ENCODE data around the gene INF2.

DNA sequence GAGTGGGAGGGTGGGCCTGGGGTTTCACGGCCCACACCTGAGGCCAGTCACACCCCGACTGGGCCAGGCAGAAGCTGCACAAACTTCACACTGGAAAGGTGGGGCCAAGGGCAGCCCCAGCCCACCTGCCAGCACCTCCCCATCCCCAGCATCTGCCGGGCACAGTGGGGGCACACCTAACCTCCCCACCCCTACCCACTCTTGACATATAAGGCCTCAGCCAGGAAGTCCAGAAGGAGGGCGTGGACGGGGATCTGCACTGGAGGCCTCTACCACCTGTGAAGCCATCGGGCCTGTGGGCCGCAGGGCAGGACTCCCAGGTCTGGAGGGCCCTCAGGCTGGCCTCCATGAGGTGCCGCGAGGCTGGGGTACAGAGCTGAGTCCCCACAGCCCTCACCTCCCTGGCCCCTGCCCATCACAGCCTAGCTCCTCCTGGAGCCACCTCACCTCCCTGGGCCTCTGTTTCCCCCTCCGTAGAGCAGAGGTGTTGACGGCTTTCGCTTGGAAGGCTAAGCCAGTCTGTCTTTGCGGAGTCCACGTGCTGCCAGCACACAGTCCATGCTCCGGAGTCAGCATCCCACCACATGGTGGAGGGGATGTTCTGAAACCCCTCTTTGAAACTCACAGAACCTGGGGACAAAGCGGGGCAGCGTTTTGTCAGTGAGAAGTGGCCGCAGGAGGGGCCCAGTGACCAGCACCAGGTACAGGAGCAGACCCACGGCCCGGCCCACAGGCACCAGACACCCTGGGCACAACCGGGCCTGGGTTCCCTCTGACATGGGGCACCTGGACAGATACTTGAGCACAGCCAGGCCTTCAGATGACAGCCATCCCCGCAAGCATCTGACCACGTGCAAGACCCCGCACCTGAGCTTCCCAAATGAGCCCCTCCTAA is 38.2 kb upstream of the INF2 start:
- TF ChIP-seq, protein P1, sequence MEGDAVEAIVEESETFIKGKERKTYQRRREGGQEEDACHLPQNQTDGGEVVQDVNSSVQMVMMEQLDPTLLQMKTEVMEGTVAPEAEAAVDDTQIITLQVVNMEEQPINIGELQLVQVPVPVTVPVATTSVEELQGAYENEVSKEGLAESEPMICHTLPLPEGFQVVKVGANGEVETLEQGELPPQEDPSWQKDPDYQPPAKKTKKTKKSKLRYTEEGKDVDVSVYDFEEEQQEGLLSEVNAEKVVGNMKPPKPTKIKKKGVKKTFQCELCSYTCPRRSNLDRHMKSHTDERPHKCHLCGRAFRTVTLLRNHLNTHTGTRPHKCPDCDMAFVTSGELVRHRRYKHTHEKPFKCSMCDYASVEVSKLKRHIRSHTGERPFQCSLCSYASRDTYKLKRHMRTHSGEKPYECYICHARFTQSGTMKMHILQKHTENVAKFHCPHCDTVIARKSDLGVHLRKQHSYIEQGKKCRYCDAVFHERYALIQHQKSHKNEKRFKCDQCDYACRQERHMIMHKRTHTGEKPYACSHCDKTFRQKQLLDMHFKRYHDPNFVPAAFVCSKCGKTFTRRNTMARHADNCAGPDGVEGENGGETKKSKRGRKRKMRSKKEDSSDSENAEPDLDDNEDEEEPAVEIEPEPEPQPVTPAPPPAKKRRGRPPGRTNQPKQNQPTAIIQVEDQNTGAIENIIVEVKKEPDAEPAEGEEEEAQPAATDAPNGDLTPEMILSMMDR (conservative IDR thresholded peaks at IDR 0.05; ENCODE audit: low read depth, low read length): no peak
- TF ChIP-seq EZH2 (IDR thresholded peaks at IDR 0.05; ENCODE audit: borderline replicate concordance, low read depth, low read length, poor library complexity, severe bottlenecking): no peak
